ENCODE measurements around the gene ITSN1.

DNA sequence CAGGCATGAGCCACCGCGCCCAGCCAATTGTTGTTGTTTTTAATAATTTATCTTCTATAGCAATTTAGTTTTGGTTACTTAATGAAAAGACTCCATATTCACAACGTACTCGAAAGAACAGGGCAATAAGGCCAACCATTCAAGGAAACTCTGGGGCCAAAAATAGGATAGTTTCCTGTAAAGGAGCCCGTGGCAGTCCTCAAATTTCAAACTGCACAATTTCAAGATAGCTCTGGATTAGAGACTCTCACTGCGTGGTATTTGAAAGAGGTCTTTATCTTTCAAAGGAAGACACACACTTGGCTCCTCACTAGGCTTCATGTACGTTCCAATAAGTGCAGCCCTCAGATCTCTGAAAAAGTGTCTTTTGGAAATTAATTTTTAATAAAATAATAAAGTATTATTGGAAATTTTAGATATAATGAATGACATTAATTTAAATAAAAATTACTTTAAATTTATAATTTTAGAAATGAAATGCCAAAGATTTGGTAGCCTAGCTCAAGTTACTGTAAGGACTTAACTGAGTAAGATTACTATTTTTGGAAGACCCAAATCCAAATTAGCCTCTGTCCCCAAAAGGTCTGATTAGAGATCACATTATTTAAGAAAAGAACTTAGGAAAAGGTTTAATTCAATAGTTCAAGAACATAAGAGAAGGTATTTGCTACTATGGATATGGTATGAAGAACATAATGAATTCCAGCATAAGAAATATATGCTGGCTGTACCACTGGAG lies 31.1 kb upstream of the ITSN1 start:
- TF ChIP-seq, protein P1, sequence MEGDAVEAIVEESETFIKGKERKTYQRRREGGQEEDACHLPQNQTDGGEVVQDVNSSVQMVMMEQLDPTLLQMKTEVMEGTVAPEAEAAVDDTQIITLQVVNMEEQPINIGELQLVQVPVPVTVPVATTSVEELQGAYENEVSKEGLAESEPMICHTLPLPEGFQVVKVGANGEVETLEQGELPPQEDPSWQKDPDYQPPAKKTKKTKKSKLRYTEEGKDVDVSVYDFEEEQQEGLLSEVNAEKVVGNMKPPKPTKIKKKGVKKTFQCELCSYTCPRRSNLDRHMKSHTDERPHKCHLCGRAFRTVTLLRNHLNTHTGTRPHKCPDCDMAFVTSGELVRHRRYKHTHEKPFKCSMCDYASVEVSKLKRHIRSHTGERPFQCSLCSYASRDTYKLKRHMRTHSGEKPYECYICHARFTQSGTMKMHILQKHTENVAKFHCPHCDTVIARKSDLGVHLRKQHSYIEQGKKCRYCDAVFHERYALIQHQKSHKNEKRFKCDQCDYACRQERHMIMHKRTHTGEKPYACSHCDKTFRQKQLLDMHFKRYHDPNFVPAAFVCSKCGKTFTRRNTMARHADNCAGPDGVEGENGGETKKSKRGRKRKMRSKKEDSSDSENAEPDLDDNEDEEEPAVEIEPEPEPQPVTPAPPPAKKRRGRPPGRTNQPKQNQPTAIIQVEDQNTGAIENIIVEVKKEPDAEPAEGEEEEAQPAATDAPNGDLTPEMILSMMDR (IDR thresholded peaks at IDR 0.05): no peak
- TF ChIP-seq ZFX (IDR thresholded peaks at IDR 0.05; ENCODE audit: borderline replicate concordance): no peak
